GM20000 (cell line): ENCODE measurements around the gene PADI1.

Experiments used
- DNase-seq: peaks from one replicate; pipeline ENCODE4 v3.0.0; 2012; ENCODE audit warnings: low spot score
- CTCF ChIP-seq: IDR thresholded peaks from 2 replicates; pipeline ENCODE4 v1.5.1; 2012; ENCODE audit warnings: mild to moderate bottlenecking, control low read depth; ENCODE audit errors: extremely low read depth, missing control alignments

PADI1 gene

GRCh38 chr1:17212487-17213121 lies 7.7 kb downstream of the PADI1 start:
- DNase-seq: no peak

GRCh38 chr1:17213148-17213781 lies 8.3 kb downstream of the PADI1 start:
- no peak for DNase-seq

More at GRCh38 chr1:17212487-17213121, 7.7 kb downstream of the PADI1 start:
- no peak for TF ChIP-seq CTCF

GRCh38 chr1:17213782-17214148 lies 8.8 kb downstream of the PADI1 start:
- TF ChIP-seq CTCF: no peak
- DNase-seq: no peak

More at GRCh38 chr1:17213148-17213781, 8.3 kb downstream of the PADI1 start:
- no peak for TF ChIP-seq CTCF

GRCh38 chr1:17214876-17215544 lies 10.1 kb downstream of the PADI1 start:
- no peak for TF ChIP-seq CTCF
- no peak for DNase-seq

- no peak for DNase-seq
- TF ChIP-seq CTCF: no peak
These were observed 10.6 kb downstream of the PADI1 start for GRCh38 chr1:17215545-17215890.

- no peak for DNase-seq
- TF ChIP-seq CTCF: no peak
These were observed 11.2 kb downstream of the PADI1 start for GRCh38 chr1:17216078-17216477.

- no peak for TF ChIP-seq CTCF
- no peak for DNase-seq
These were observed 12.7 kb downstream of the PADI1 start for GRCh38 chr1:17217607-17218006.
